Mesenteric fat pad (tissue), 1 donor: ENCODE results near the gene SCO2. TPM values are rescaled to one million over a fixed set of nuclear protein-coding genes. Genes with fewer than 3 reads are reported as not detected.
A peak's percentile ranks its signal among the peaks of the same experiment; 100 is the strongest.

ENCODE experiments used
- DNase-seq: peaks from one replicate; pipeline ENCODE4 v3.0.0-alpha.2; 2020; ENCODE audit warnings: low spot score
- long read RNA-seq: library from polyadenylated mRNA; unstranded; transcript quantifications from one replicate; pipeline ENCODE4 v2.0.0, GENCODE V29; 2020
- total RNA-seq: library from RNA; stranded (reverse); fragmentation: NEBNext Ultra II Directional; extraction: Animal tissue kit (Norgen Biotek cat#: 25700); gene quantifications from one replicate; pipeline ENCODE4 v1.2.1, GENCODE V29; 2021
- donor health status: DM: yes; HTN: yes; CAD: no.

The SCO2 gene
- 9.6 TPM for total RNA-seq
- long read RNA-seq, transcript SCO2-203 (2 exons, 1,002 nt), result major isoform, 6 of 13 reads
- long read RNA-seq, partial matches to known transcripts, result 0 of 13 reads
- long read RNA-seq, other reads (novel, unspliced or antisense), result 6 of 13 reads

GRCh38 chr22:50525104-50525857 lies at the start of gene SCO2:
Gene SCO2 (minus strand): TSS chr22:50525598. CDS start chr22:50524411, 1,187 bp downstream.
- peak; percentile 99 for DNase-seq

- DNase-seq, result no peak
These were observed 49.0 kb upstream of the SCO2 start for GRCh38 chr22:50574383-50574755.

GRCh38 chr22:50573491-50574382 lies 48.3 kb upstream of the SCO2 start:
- DNase-seq, result no peak

GRCh38 chr22:50572965-50573364 lies 47.6 kb upstream of the SCO2 start:
- no peak for DNase-seq

GRCh38 chr22:50571264-50572175 lies 46.1 kb upstream of the SCO2 start:
- DNase-seq, result no peak

GRCh38 chr22:50570861-50571260 lies 45.5 kb upstream of the SCO2 start:
- no peak for DNase-seq

GRCh38 chr22:50569896-50570535 lies 44.6 kb upstream of the SCO2 start:
- no peak for DNase-seq

- no peak for DNase-seq
These were observed 43.7 kb upstream of the SCO2 start for GRCh38 chr22:50569041-50569459.

- no peak for DNase-seq
These were observed 43.2 kb upstream of the SCO2 start for GRCh38 chr22:50568626-50569025.

GRCh38 chr22:50567721-50568252 lies 42.4 kb upstream of the SCO2 start:
- no peak for DNase-seq

GRCh38 chr22:50564289-50564688 lies 38.9 kb upstream of the SCO2 start:
- DNase-seq, result no peak

- DNase-seq, result no peak
These were observed 38.2 kb upstream of the SCO2 start for GRCh38 chr22:50563413-50564160.

- DNase-seq, result peak; percentile 99
These were observed 37.4 kb upstream of the SCO2 start, which contains the start of gene SYCE3 for GRCh38 chr22:50562523-50563412. Gene SYCE3 (minus strand): TSS chr22:50562919. CDS start chr22:50556405, 6,514 bp downstream.

- DNase-seq, result no peak
These were observed 36.3 kb upstream of the SCO2 start for GRCh38 chr22:50561401-50562358.

- no peak for DNase-seq
These were observed 34.6 kb upstream of the SCO2 start for GRCh38 chr22:50560034-50560433.

GRCh38 chr22:50556703-50557102 lies 31.3 kb upstream of the SCO2 start:
- no peak for DNase-seq

GRCh38 chr22:50553310-50553709 lies 27.9 kb upstream of the SCO2 start:
- DNase-seq, result no peak
